Mesothelial cell of epicardium (in vitro differentiated cells): ENCODE measurements around the gene MACROD2. TPM values are rescaled to one million over a fixed set of nuclear protein-coding genes. Genes with fewer than 3 reads are reported as not detected.
A peak's percentile ranks its signal among the peaks of the same experiment; 100 is the strongest.
"Not testable (repeated sequence)": the region's sequence is repeated elsewhere in the genome, so short reads cannot be mapped to it uniquely, and the experiment has no call there.

Experiments used
- DNase-seq, 2 experiments: peaks; one replicate each; pipeline ENCODE4 v3.0.0; 2021; ENCODE audit warnings: low spot score in 2 of 2; ENCODE audit not compliant: unreplicated experiment in 2 of 2
- H3K27ac Mint-ChIP-seq: 2 replicates; pipeline ENCODE4 v1.8.0; 2021; ENCODE audit warnings: mixed read lengths
- H3K27me3 Mint-ChIP-seq: 2 replicates; pipeline ENCODE4 v1.8.0; 2021; ENCODE audit warnings: low read depth, mixed read lengths
- H3K36me3 Mint-ChIP-seq: 2 replicates; pipeline ENCODE4 v1.8.0; 2021; ENCODE audit warnings: mixed read lengths
- H3K4me1 Mint-ChIP-seq: 2 replicates; pipeline ENCODE4 v1.8.0; 2021; ENCODE audit warnings: mixed read lengths
- H3K4me3 Mint-ChIP-seq: 2 replicates; pipeline ENCODE4 v1.8.0; 2021; ENCODE audit warnings: mild to moderate bottlenecking, moderate library complexity, mixed read lengths
- H3K9me3 Mint-ChIP-seq: 2 replicates; pipeline ENCODE4 v1.8.0; 2021; ENCODE audit warnings: mixed read lengths
- CTCF ChIP-seq: fragments of 200-600 bp; sonication (generic); IDR thresholded peaks from one replicate; pipeline ENCODE4 v1.5.0; 2021; ENCODE audit warnings: antibody characterized with exemption; ENCODE audit not compliant: unreplicated experiment
- total RNA-seq: library from RNA; stranded (reverse); gene quantifications from 3 replicates; pipeline ENCODE4 v1.2.1, GENCODE V29; 2021

Gene MACROD2
- total RNA-seq, 1 donor from 2014 or later, result 10.0 TPM

GRCh38 chr20:16007164-16007563, 2011.8 kb downstream of the MACROD2 start:
- H3K27me3 Mint-ChIP-seq, result no peaks in the 10 kb centered on the region

DNA sequence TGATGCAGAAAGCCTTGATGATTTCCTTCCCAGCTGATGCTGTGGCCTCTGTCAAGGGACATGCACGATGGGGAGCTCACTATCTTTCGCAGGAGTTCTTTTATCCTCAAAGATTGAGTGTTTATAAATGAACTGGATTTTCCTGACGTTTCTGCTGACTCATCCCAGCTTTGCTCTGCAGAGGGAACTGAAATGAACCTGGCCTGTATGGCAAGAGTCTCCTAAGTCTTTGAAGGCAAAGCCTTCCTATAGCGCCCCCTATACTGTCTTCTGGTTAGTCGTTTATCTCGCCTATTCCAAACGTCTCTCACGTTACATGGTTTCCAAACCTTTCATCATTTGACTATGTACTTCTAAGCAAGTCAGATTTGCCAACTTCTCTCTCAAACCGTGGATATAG, 2012.6 kb downstream of the MACROD2 start:
- DNase-seq, result no peak
- TF ChIP-seq CTCF, result no peak
- Mint-ChIP-seq H3K4me3 (no peak overlapping the region), H3K36me3 (peaks cover 1% of the 10 kb centered on the region), H3K27me3 (no peaks in the 10 kb centered on the region), H3K27ac (no peak overlapping the region), H3K4me1 (peaks cover 21% of the 10 kb centered on the region), H3K9me3 (peaks cover 3% of the 10 kb centered on the region)

More at GRCh38 chr20:16007164-16007563, 2011.8 kb downstream of the MACROD2 start:
- TF ChIP-seq CTCF, result no peak
- no peak for DNase-seq
- Mint-ChIP-seq H3K4me1 (peaks cover 21% of the 10 kb centered on the region), H3K4me3 (no peak overlapping the region), H3K36me3 (no peaks in the 10 kb centered on the region), H3K27ac (peak overlapping the region; percentile 15), H3K9me3 (no peaks in the 10 kb centered on the region)

DNA sequence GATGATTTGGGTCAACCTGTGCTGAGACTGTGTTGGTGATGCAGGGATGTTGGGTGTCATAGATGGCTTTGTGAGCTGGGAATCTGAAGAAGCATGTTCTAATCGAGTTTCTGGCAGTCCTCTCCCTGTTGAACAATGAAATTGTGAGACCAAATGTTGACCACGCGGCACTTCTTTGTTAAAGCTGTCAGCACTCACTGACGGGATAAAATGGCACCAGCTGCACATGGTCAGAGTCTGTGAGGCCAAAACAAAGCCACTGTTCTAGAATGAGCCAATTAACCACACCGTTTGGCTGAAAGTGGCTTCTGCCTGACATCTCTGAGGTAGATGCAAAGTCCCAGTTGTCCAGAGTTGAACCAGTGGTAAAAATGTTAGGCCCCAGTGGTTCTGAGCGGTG, 2015.7 kb downstream of the MACROD2 start:
- peaks cover 3% of the 10 kb centered on the region for H3K9me3 Mint-ChIP-seq
- H3K4me1 Mint-ChIP-seq, result peaks cover 10% of the 10 kb centered on the region
- DNase-seq, result no peak
- peaks cover 1% of the 10 kb centered on the region for H3K36me3 Mint-ChIP-seq
- no peak overlapping the region for H3K4me3 Mint-ChIP-seq
- H3K27ac Mint-ChIP-seq, result no peak overlapping the region
- TF ChIP-seq CTCF, result no peak
- no peaks in the 10 kb centered on the region for H3K27me3 Mint-ChIP-seq

DNA sequence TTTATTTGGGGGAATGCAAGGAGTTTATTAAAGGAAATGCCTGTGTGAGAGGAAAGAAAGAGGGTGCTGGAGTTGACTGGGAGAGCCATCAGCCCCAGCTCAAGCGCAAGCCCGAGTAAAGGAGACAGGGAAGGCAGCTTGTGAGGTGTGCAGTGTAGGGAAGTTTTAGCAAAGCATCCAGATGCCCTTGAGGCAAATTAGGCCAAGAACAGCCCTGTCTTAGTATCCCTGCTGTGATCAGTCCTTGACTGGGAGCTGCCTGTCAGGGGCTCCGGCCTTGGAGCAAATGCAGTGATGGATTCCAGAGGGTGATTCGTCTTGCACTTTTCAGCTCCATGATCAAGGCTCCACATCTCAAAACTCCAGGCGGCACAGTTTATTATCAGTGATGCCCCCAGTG, 2016.2 kb downstream of the MACROD2 start:
- no peak overlapping the region for H3K27ac Mint-ChIP-seq

DNA sequence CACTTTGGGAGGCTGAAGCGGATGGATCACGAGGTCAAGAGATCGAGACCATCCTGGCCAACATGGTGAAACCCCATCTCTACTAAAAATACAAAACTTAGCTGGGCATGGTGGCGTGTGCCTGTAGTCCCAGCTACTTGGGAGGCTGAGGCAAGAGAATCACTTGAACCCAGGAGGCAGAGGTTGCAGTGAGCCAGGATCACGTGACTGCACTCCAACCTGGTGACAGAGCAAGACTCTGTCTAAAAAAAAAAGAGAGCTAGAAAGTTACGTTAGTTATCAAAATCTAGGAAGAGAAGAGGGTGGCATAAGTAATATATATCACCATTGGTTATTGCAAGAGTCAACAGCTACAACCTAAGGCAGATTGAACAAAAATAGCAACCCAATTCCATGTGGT, 2017.6 kb downstream of the MACROD2 start:
- H3K4me1 Mint-ChIP-seq, H3K9me3 Mint-ChIP-seq: not testable (repeated sequence)

More for the DNA sequence above, 2016.2 kb downstream of the MACROD2 start:
- peaks cover 1% of the 10 kb centered on the region for H3K36me3 Mint-ChIP-seq
- peaks cover 10% of the 10 kb centered on the region for H3K4me1 Mint-ChIP-seq
- H3K27me3 Mint-ChIP-seq, result no peaks in the 10 kb centered on the region
- H3K4me3 Mint-ChIP-seq, result no peak overlapping the region
- H3K9me3 Mint-ChIP-seq, result peaks cover 3% of the 10 kb centered on the region
- no peak for TF ChIP-seq CTCF
- no peak for DNase-seq

DNA sequence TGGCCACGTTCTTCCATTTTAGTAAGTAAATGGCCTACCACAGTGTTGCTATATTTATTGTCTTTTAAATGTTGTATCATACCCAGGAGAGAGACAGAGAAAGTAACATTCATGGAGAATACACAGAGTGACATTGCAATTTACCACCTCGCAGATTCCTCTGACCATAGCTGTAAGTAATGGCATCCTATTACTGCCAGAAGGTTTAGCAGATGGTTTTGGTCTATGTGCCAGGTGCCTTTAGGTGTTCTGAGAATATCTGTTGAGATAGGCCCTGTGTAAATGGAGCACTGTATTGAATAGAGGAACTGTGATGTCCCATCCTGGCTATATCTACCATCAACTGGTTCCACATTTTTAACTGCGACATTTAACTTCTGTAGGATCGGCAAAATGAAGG, 2018.3 kb downstream of the MACROD2 start:
- Mint-ChIP-seq H3K4me1 (no peaks in the 10 kb centered on the region), H3K4me3 (no peak overlapping the region), H3K27me3 (no peaks in the 10 kb centered on the region), H3K27ac (no peak overlapping the region), H3K9me3 (peaks cover 9% of the 10 kb centered on the region), H3K36me3 (peaks cover 1% of the 10 kb centered on the region)
- DNase-seq, result no peak
- no peak for TF ChIP-seq CTCF

More for the DNA sequence above, 2017.6 kb downstream of the MACROD2 start:
- not testable (repeated sequence) for H3K27ac Mint-ChIP-seq, H3K27me3 Mint-ChIP-seq, DNase-seq, H3K4me3 Mint-ChIP-seq, H3K36me3 Mint-ChIP-seq
